GM10248 (cell line): ENCODE data around the gene HEMGN.

Experiments used
- CTCF ChIA-PET: fragments of 300-600 bp; sonication (Branson Sonifier 250); formaldehyde crosslinking; extraction: SDS; loops from one replicate; lab custom pipeline; 2021; ENCODE audit warnings: antibody characterized with exemption; lab: Yijun Ruan, JAX
- POLR2A ChIA-PET: fragments of 350-650 bp; sonication (Branson Sonifier 250); formaldehyde crosslinking; extraction: SDS; loops from one replicate; lab custom pipeline; 2020; ENCODE audit warnings: antibody characterized with exemption; lab: Yijun Ruan, JAX
- DNase-seq: peaks from one replicate; pipeline ENCODE4 v3.0.0; 2012; ENCODE audit errors: extremely low spot score
- TF ChIP-seq, protein P1 (sequence below): IDR thresholded peaks from 2 replicates; pipeline ENCODE4 v1.5.1; 2012; ENCODE audit warnings: mild to moderate bottlenecking, low read depth; ENCODE audit errors: extremely low read depth, missing control alignments, control extremely low read depth

HEMGN gene, protein sequence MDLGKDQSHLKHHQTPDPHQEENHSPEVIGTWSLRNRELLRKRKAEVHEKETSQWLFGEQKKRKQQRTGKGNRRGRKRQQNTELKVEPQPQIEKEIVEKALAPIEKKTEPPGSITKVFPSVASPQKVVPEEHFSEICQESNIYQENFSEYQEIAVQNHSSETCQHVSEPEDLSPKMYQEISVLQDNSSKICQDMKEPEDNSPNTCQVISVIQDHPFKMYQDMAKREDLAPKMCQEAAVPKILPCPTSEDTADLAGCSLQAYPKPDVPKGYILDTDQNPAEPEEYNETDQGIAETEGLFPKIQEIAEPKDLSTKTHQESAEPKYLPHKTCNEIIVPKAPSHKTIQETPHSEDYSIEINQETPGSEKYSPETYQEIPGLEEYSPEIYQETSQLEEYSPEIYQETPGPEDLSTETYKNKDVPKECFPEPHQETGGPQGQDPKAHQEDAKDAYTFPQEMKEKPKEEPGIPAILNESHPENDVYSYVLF

DNA sequence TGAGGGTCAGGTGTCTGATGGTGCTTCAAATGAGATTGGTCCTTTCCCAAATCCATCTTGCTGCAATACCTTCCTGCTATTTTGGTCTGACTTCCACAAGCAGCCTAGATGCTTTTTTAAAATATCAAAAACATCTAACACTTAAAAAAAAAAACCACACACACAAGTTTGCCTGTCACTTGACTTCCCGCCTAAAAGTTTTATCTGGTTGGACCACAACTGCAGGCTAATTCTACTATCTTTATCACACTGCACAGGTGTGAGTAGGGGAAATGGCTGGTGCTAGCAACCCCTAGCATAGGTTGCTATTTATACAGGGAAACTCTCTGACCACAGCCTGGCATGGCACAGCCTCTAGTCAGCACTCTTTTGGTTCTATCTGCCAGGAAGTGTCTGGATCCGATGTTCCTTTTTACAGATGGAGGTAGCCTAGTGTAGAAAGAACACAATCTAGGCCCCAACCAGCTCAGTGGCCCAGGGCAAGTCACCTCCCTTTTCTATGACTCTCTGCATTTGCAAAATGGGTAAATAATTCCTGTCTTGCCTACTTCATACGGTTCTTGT lies at the start of gene HEMGN:
Gene HEMGN (minus strand): TSS at position 92 of the 564 bp plus-strand sequence. CDS start 36 bp downstream, at position 56.
- CTCF ChIA-PET: interaction anchor here (2.1 kb wide), 1 partner anchor 14 kb away, joined by 9 read pairs; no protein-coding TSS in a partner anchor
- no peak for DNase-seq
- POLR2A ChIA-PET: no interaction called here
- TF ChIP-seq, protein P1, sequence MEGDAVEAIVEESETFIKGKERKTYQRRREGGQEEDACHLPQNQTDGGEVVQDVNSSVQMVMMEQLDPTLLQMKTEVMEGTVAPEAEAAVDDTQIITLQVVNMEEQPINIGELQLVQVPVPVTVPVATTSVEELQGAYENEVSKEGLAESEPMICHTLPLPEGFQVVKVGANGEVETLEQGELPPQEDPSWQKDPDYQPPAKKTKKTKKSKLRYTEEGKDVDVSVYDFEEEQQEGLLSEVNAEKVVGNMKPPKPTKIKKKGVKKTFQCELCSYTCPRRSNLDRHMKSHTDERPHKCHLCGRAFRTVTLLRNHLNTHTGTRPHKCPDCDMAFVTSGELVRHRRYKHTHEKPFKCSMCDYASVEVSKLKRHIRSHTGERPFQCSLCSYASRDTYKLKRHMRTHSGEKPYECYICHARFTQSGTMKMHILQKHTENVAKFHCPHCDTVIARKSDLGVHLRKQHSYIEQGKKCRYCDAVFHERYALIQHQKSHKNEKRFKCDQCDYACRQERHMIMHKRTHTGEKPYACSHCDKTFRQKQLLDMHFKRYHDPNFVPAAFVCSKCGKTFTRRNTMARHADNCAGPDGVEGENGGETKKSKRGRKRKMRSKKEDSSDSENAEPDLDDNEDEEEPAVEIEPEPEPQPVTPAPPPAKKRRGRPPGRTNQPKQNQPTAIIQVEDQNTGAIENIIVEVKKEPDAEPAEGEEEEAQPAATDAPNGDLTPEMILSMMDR: no peak

DNA sequence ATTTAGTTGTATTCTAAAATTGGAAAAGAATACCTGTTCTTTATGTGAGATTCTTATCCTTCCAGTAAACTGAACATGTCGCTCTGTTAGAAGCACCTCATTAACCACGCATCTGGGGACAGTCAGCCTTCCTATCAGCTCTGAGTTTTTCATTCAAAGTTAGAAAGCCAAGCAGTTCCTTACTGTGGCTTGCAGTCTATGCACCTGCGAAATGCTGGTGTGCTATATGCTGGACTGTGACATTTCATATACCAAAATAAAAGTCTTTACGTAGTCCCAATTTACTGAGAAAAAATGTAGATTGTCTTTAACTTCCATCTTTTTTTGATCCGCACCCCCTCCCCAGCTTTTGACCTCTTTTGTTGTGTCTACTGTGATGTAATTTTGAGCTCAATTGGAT lies 49.5 kb upstream of the HEMGN start:
- TF ChIP-seq, protein P1: no peak
- CTCF ChIA-PET: interaction anchor here (0.6 to 3.3 kb wide), 8 partner anchors 10 to 92 kb away, joined by 3 to 17 read pairs (median 4); no protein-coding TSS in a partner anchor
- POLR2A ChIA-PET: interaction anchor here (0.5 to 1.4 kb wide), 2 partner anchors 10 to 1538 kb away, joined by 3 to 6 read pairs; no protein-coding TSS in a partner anchor
- DNase-seq: no peak

DNA sequence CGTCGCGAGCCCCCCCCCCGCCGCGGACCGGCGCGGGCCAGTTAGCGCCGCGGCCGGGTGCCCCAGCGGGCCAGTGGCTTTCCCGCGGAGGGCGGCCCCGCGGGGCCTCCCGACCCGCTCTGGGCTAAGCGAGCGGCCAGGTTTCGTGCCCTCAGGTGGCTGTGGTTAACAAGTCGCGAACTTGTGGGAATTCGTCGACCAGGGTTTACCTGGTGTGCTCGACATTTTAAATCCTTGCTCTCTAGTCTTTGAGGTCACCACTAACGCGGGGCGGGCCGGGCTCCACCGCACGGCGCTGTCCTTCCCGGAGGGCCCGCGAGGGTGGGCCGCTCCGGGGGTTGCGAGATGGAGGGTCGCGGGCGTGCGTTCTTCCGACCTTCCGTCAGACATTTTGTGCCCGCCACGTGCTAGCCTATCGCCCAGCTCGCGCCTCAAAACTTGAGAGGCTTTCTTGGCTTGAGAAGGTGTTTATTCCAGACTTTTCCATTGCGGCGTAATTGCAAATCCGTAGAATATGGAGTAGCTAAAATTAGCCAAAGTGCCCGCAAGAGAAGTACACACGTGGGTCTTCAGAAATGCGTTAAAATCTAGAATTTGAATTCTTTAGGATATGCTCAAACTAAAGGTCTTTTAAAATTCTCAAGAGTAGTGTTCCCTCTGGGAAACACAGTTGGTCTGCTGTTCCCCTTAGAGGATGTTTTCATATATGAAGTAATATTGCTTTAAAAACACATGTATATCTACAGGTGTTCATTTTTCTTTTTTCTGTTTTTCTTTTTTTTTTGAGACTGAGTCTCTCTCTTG lies 47.3 kb upstream of the HEMGN start:
- ChIA-PET POLR2A (no interaction called here), CTCF (interaction anchor here (0.9 to 1.7 kb wide), 4 partner anchors 11 to 63 kb away, joined by 3 to 5 read pairs (median 4); partner anchors contain the start of gene TRMO)
- no peak for DNase-seq
- TF ChIP-seq, protein P1: no peak

DNA sequence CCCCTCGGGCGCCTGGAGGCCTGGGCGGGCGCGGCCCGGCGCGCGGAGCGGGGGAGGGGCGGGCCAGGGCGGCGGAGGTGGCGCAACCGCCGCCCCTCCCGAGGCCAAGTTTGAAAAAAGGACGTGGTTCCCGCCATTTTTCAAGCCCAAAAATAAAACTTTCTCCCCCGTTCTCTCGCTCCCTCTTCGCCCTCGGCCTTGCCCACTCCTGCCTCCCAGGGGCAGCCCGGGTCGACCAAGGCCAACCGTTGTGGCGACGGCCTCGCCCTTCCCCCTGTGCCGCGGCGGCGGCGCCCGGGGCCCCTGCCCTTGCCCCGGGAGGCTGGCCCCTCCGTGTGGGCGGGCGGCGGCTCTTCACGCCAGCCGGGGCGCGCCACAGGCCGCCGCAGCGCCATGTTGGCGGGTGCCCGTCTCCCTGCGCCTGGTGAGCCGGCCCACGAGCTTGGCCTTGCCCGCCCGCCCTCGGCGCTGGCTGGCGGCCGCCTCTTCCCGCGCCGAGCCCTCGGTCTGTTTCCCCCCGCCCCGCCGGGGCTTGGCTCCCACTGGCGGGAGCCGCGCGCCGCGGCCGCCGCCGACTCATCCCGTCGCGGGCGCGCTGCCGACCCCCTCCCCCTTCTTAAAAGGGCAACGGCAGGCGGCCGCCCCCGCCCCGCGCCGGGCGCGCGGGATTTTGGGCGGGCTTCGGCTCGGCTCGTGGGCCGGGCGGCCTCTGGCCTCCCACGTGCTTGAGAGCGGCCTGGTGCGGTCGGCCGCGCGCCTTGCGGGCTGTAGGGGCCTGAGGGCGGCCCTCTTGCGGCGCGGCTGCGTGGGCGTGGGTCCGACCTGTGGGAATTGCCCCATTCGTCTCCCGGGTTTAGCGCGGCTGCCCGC lies 46.5 kb upstream of the HEMGN start:
- POLR2A ChIA-PET: interaction anchor here (2.1 kb wide), 1 partner anchor 72 kb away, joined by 6 read pairs; the partner anchor contains the start of gene NANS
- peak; percentile 78 for DNase-seq
- CTCF ChIA-PET: interaction anchor here (0.8 to 3.2 kb wide), 12 partner anchors 13 to 70 kb away, joined by 3 to 22 read pairs (median 4); partner anchors contain the start of gene TRMO
- TF ChIP-seq, protein P1: no peak

DNA sequence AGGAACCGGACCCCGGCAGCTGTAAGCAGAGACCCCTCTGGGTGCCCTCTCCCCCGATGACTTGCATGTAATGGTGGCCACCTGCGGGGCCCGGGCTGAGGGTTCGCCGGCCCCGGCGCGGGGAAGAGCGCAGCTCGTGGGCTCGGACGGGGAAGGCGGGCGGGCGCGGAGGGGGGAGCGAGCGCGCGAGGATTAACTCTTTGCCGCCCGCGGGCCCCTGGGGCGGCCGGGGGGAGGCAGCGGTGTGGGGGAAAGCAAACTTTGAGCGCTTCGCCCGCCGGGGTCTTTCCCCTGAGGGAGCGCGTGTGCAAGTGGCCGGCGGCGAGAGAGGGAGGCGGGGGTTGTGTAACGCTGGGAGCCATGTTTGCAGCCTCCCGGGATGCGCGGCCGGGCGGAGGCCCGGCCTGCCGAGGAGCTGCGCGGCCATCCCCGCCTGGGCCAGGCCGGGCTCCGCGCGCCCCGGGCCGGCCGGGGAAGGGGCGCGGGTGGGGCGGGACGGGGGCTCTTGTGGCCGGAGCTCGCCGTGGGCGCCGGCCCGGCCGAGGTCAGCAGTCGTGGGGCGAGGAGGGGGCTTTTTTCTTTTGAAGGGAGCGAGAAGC lies 45.7 kb upstream of the HEMGN start:
- TF ChIP-seq, protein P1: no peak
- ChIA-PET POLR2A (interaction anchor here (0.7 to 2.1 kb wide), 2 partner anchors 73 to 260 kb away, joined by 3 to 6 read pairs; partner anchors contain the start of gene NANS), CTCF (interaction anchor here (0.8 to 3.2 kb wide), 20 partner anchors 9 to 407 kb away, joined by 3 to 22 read pairs (median 6); partner anchors contain the start of gene TRMO)
- peak; percentile 60 for DNase-seq
